CD4-positive, alpha-beta T cell (primary cell): Measurements from ENCODE around the gene VNN1. TPM values are rescaled to one million over a fixed set of nuclear protein-coding genes. Genes with fewer than 3 reads are reported as not detected.
"Not testable (repeated sequence)": the region's sequence is repeated elsewhere in the genome, so short reads cannot be mapped to it uniquely, and the experiment has no call there.

Experiments
- ATAC-seq: fragments of 200-7000 bp; cut with Tn5 transposase; one replicate; pipeline ENCODE4 v1.10.0; 2022; ENCODE audit warnings: mild to moderate bottlenecking; ENCODE audit not compliant: poor library complexity
- CTCF ChIA-PET: fragments of 350-600 bp; sonication (Branson Sonifier 250); formaldehyde crosslinking; loops from one replicate; lab custom pipeline; 2021; ENCODE audit warnings: antibody characterized with exemption, inconsistent platforms; lab: Charles Lee
- POLR2A ChIA-PET: fragments of 350-600 bp; sonication (Branson Sonifier 250); formaldehyde crosslinking; loops from one replicate; lab custom pipeline; 2021; ENCODE audit warnings: antibody characterized with exemption, inconsistent platforms; lab: Charles Lee
- DNase-seq, 14 experiments: peaks; one replicate each; pipeline ENCODE4 v3.0.0-alpha.2; 2013 to 2020; ENCODE audit warnings: mixed read lengths in 2 of 14
- H3K27ac ChIP-seq, 2 donors: one replicate each; pipeline versions ENCODE4 v1.5.1 to v1.7.0; 2013; ENCODE audit warnings: low read length in 2 of 2, low read depth in 1 of 2, mild to moderate bottlenecking in 1 of 2
- H3K27me3 ChIP-seq, 2 experiments: 1 replicate in 1 of 2; 2 replicates in 1 of 2; pipeline versions ENCODE4 v1.6.1 to v1.7.0; 2013; ENCODE audit warnings: low read length in 2 of 2, control low read depth in 1 of 2, mild to moderate bottlenecking in 1 of 2, moderate library complexity in 1 of 2; ENCODE audit not compliant: insufficient read depth in 2 of 2, control insufficient read depth in 1 of 2
- H3K36me3 ChIP-seq: one replicate; pipeline ENCODE4 v1.6.1; 2013; ENCODE audit warnings: low read length, control low read depth; ENCODE audit not compliant: insufficient read depth
- H3K4me1 ChIP-seq: one replicate; pipeline ENCODE4 v1.6.1; 2013; ENCODE audit warnings: low read length, control low read depth; ENCODE audit not compliant: insufficient read depth
- H3K4me3 ChIP-seq: one replicate; pipeline ENCODE4 v1.5.1; 2013; ENCODE audit warnings: mild to moderate bottlenecking, low read length, moderate library complexity
- H3K9me3 ChIP-seq, 2 experiments: 1 replicate in 1 of 2; 2 replicates in 1 of 2; pipeline versions ENCODE4 v1.6.1 to v1.7.0; 2013; ENCODE audit warnings: low read length in 2 of 2, mild to moderate bottlenecking in 2 of 2, control low read depth in 1 of 2, moderate library complexity in 1 of 2; ENCODE audit not compliant: control insufficient read depth in 1 of 2, insufficient read depth in 1 of 2
- H3K27ac Mint-ChIP-seq: one replicate; pipeline ENCODE4 v1.8.0; 2020; ENCODE audit warnings: mixed read lengths
- H3K27me3 Mint-ChIP-seq: one replicate; pipeline ENCODE4 v1.8.0; 2021; ENCODE audit warnings: mixed read lengths
- H3K36me3 Mint-ChIP-seq: one replicate; pipeline ENCODE4 v1.8.0; 2021; ENCODE audit warnings: low read depth, mixed read lengths
- H3K4me1 Mint-ChIP-seq: one replicate; pipeline ENCODE4 v1.8.0; 2021; ENCODE audit warnings: low read depth, mixed read lengths
- H3K4me3 Mint-ChIP-seq: one replicate; pipeline ENCODE4 v1.8.0; 2020; ENCODE audit warnings: mild to moderate bottlenecking, mixed read lengths
- H3K9me3 Mint-ChIP-seq: one replicate; pipeline ENCODE4 v1.8.0; 2020; ENCODE audit warnings: mixed read lengths
- CTCF ChIP-seq: fragments of 200-600 bp; IDR thresholded peaks from one replicate; pipeline ENCODE4 v1.8.0; 2022; ENCODE audit warnings: antibody characterized with exemption, mild to moderate bottlenecking
- intact Hi-C, 2 experiments: fragments of 100-400 bp; cut with DNase I in 1 of 2; cut with micrococcal nuclease in 1 of 2; formaldehyde crosslinking; loops; one replicate each; pipeline versions ENCODE4 v1.15.1 to v1.9.0; 2023 to 2025; cut with DNase I, micrococcal nuclease
- total RNA-seq, 174 experiments: library from RNA in 2 of 174; stranded (reverse) in 2 of 174; gene quantifications; one replicate each; pipeline ENCODE4 v1.2.3 and lab custom pipeline; 2021 to 2026

VNN1 gene
- total RNA-seq, 2 experiments from 2014 or later = not detected

- ATAC-seq (no peak), DNase-seq (no peak)
- H3K4me1 ChIP-seq = no peaks in the 10 kb centered on the region
- Mint-ChIP-seq H3K4me3 (no peak overlapping the region), H3K4me1 (peaks cover 6% of the 10 kb centered on the region), H3K27ac (no peak overlapping the region), H3K36me3 (no peaks in the 10 kb centered on the region), H3K9me3 (no peaks in the 10 kb centered on the region), H3K27me3 (peaks cover 20% of the 10 kb centered on the region)
- no peaks in the 10 kb centered on the region for H3K36me3 ChIP-seq
- POLR2A ChIA-PET = no interaction called here
- H3K4me3 ChIP-seq = no peak overlapping the region
- CTCF ChIA-PET = interaction anchor here (1.1 kb wide), 1 partner anchor 10 kb away, joined by 4 read pairs; no protein-coding TSS in a partner anchor
- H3K9me3 ChIP-seq = no peaks in the 10 kb centered on the region
- intact Hi-C loops = no loop called here
- no peak overlapping the region for H3K27ac ChIP-seq
- no peaks in the 10 kb centered on the region for H3K27me3 ChIP-seq
- TF ChIP-seq CTCF = no peak
Measured at GRCh38 chr6:132643547-132643946, 70.3 kb downstream of the VNN1 start.

GRCh38 chr6:132637135-132637534 is 76.7 kb downstream of the VNN1 start:
- intact Hi-C loops, H3K27ac Mint-ChIP-seq, H3K36me3 ChIP-seq, H3K27ac ChIP-seq, H3K9me3 ChIP-seq, POLR2A ChIA-PET, DNase-seq, H3K4me1 ChIP-seq, H3K4me1 Mint-ChIP-seq, H3K4me3 Mint-ChIP-seq, H3K36me3 Mint-ChIP-seq, H3K4me3 ChIP-seq, CTCF ChIA-PET, H3K9me3 Mint-ChIP-seq, ATAC-seq: not testable (repeated sequence)
- H3K27me3 ChIP-seq = peaks cover 4 to 11% of the 10 kb centered on the region in 2 experiments
- peaks cover 50% of the 10 kb centered on the region for H3K27me3 Mint-ChIP-seq

- H3K4me1 ChIP-seq, H3K27ac ChIP-seq, POLR2A ChIA-PET, H3K36me3 Mint-ChIP-seq, H3K9me3 Mint-ChIP-seq, H3K27ac Mint-ChIP-seq, H3K4me1 Mint-ChIP-seq, H3K4me3 Mint-ChIP-seq, CTCF ChIA-PET, H3K36me3 ChIP-seq, H3K9me3 ChIP-seq, ATAC-seq, intact Hi-C loops, H3K4me3 ChIP-seq, DNase-seq: not testable (repeated sequence)
- peaks cover 50% of the 10 kb centered on the region for H3K27me3 Mint-ChIP-seq
- H3K27me3 ChIP-seq = peaks cover 5 to 11% of the 10 kb centered on the region in 2 experiments
Measured at GRCh38 chr6:132635906-132636305, 77.9 kb downstream of the VNN1 start.

GRCh38 chr6:132635288-132635687 is 78.6 kb downstream of the VNN1 start:
- H3K9me3 Mint-ChIP-seq, H3K36me3 ChIP-seq, CTCF ChIA-PET, DNase-seq, H3K27ac ChIP-seq, intact Hi-C loops, H3K4me3 Mint-ChIP-seq, H3K4me1 ChIP-seq, H3K27ac Mint-ChIP-seq, POLR2A ChIA-PET, ATAC-seq, H3K9me3 ChIP-seq, H3K36me3 Mint-ChIP-seq, H3K4me3 ChIP-seq, H3K4me1 Mint-ChIP-seq: not testable (repeated sequence)
- peaks cover 55% of the 10 kb centered on the region for H3K27me3 Mint-ChIP-seq
- H3K27me3 ChIP-seq = peaks cover 9 to 11% of the 10 kb centered on the region in 2 experiments
